GM18508 (cell line): Measurements from ENCODE around the gene ZNF831.

Experiments used
- ATAC-seq: cut with Tn5 transposase; IDR thresholded peaks from one replicate; pipeline ENCODE4 v1.9.1; 2021; ENCODE audit warnings: moderate number of reproducible peaks; ENCODE audit not compliant: insufficient read depth, unreplicated experiment

ZNF831 gene

DNA sequence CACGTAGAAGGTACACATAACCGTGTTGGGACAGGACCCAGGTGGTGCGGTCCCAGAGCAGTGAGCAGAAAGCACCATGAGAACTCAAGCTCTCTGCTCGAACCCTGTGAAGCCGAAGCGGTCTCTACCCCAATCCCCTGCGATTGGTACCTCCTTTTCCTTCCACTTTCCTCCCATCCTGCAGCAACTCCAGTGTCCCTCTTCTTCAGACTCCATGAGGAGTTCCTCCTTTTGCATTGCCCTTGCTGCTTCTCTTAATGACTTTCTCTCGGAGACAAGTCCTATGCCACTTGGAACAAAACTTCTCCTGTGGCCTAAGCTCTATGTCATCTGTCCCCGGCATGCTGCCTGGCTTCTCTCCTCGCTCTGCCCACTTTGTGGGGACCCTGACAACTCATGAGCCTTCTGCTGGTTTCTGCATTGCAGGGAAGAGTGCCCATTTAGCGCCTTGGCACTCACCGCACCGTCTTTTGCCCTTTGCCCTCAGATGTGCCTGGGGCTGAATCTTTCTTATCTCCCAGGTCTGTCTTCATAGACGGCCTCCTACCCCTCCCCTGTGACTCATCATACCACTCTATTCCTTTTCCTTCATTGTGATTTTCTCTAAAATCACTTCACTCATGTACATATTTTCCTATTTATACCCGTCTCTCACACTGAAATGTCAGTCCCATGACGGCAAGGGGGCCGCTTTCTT is 9.2 kb upstream of the ZNF831 start:
- ATAC-seq: no peak

DNA sequence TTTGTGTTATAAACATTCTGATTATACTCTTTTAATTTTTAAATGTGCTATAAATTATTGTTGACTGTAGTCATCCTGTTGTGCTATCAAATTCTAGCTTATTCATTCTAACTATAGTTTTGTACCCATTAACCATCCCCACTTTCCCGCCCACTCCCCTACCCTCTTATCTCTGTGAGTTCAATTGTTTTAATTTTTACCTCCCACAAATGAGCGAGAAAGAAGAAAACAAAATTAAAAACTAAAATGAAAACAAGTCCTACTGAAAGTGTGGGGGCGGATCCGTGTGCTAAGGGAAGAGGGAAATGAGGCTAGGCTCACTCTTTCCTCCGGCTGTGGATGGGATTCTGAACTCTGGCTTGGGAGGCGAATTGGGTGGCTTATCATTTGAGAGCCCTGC is 6.6 kb upstream of the ZNF831 start:
- ATAC-seq: no peak

DNA sequence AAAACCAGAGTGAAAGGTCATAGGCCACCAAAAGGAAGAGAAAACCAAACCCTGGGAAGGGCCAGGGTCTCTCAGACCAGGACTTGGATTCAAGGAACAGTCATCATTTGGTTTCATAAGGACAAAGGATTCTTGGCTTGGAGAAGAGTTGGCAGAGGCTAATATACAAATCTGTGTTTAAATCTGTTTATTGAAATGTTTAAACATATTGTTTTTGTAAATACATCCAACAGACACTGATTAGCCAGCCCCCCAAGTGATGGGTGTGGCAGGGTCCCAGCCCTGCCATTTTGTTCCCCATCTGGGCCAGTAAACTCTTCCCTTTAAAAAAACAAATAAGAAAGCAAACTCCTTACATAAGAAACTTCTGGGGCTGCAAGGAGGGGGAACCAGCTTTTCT is 6.1 kb upstream of the ZNF831 start:
- no peak for ATAC-seq

DNA sequence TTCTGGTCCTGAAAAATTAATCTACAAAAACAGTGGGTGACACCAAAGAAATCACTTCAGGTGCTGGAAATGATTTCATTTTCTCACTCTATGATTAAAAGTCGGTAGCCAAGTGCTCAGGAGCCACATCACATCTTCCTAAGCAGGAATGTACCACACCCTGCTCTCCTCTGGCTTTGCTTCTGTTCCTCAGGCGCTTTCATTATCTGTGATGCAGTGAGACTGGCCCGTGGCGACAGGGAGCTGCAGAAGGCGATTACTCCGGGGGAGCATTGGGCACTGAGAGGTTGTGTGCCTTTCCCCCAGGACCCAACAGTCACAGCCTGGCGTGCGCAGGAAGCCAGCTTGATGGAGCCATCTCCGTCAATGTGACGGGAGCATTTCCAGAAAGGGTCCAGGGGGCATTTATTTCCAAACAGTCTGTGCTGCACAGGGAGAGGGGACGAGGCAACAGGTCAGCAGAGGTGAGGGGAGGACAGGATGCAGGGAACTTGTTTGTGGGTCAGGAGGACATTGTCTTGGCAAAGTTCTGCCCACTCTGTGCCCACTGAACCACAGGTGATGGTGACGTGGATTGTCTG is 5.6 kb upstream of the ZNF831 start:
- ATAC-seq: no peak

DNA sequence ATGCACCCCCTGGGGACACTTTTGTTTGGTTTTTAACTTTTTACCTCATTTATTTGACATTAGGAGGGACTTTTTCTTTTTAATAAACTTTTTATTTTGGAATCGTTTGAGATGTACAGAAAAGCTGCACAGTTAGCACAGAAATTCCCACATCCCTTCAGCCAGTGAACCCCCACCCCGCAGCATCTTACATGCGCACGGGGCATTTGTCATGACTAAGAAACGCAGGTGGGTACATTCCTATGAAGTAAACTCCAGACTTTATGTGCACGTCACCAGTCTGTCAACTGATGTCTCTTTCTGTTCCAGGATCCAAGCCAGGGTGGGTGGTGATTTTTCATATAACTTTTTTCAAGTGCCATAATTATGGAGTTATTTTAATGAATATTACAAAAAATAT is 4.9 kb upstream of the ZNF831 start:
- ATAC-seq: no peak

DNA sequence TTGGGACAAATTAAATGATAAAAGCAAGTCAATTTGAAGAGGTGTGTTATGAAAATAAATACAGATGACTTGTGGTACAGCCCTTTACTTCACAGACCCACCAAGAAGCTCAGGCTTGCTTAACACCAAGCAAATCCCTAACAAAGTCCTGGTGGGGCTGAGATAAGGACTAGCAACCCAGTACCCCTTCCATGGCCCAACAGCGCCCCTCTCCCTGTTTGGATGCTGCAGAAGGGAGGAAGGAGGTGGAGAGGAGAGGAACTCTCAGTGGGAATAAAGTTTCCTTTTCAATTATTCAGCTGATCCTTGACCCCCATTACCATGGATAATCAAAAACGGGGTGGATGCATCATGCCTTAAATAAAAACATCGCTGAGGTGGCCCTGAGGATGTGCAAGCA is 4.5 kb upstream of the ZNF831 start:
- no peak for ATAC-seq

DNA sequence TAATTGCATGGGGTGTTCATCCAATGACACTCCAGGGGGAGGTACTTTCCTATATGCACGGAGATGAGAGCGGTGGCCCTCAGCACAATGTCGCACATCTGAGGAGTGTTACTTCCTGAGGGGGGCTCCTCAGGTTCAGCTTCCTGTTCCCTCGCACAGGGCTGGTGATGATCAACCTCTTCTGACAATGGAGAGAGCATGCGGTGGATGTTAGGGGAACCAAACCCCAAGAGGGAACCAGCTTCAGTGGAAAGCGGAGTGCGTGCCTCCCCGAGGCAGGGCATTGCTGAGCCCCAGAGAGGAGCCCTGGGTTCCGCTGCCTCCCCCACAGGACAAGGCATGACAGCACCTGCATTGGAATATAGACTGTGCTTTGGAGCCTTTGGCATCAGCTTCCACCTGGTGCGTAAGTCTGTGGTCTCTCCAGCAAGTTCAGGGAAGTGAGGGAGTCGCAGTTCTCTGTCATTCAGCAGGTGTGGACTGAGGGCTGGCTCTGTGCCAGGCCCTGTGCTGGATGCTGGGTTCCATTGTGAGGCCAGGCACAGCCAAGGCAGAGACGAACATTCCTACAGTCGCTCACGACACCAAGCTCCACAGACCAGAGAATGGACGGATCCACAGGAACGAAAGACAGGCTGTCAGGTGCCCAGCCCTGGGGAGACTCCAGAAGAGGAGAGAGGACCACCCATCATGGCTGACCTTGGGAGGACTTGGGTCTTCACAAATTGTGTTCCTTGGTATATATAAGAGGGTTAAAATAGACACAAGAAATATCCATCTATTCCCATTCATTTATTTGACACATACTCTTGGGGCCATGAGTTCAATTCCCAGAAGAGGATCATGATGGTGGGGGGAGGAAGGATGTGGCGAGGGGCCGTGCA is 3.9 kb upstream of the ZNF831 start:
- ATAC-seq: no peak

DNA sequence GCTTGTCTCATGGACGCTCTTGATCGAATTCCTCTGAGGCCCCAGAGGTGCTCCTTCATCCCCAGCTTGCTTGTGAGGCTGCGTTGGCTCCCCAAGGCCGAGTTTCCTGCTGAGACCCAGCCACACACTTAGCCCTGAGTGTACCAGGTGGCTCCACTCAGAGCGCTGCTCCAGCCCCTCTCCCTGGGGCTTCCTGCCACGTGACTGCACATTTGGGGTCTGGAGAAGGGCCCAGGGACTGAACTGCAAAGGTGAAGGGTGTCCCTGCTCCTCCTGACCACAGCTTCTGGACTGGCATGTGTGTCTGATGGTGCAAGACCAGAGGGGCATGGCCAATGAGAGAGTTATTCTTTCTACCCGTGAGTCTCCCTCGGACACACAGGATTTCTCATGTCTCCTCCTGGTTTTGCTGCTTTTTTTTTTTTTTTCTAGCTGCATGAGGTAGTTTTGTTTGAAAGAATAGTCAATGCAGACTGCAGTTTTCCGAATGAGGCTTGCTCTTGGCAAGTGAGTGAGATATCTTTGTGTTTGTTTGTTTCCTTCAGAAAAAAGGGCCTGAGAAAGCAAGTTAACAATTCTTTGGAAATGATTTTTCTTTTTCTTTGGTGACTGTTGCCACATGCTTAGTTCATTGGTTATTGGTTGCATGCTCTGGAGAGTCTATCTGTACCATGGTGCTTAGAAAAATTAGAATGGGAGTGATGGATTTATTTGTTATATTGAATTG is 3.1 kb upstream of the ZNF831 start:
- no peak for ATAC-seq

DNA sequence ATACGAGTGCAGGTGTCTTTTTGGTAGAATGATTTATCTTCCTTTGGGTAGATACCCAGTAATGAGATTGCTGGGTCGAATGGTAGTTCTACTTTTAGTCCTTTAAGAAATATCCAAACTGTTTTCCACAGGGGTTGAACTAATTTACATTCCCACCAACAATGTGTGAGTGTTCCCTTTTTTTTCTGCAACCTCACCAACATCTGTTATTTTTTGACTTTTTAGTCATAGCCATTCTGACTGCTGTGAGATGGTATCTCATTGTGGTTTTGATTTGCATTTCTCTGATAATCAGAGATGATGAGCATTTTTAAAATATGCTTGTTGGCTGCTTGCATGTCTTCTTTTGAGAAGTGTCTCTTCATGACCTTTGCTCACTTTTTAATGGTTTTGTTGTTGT is 1.9 kb upstream of the ZNF831 start:
- no peak for ATAC-seq

DNA sequence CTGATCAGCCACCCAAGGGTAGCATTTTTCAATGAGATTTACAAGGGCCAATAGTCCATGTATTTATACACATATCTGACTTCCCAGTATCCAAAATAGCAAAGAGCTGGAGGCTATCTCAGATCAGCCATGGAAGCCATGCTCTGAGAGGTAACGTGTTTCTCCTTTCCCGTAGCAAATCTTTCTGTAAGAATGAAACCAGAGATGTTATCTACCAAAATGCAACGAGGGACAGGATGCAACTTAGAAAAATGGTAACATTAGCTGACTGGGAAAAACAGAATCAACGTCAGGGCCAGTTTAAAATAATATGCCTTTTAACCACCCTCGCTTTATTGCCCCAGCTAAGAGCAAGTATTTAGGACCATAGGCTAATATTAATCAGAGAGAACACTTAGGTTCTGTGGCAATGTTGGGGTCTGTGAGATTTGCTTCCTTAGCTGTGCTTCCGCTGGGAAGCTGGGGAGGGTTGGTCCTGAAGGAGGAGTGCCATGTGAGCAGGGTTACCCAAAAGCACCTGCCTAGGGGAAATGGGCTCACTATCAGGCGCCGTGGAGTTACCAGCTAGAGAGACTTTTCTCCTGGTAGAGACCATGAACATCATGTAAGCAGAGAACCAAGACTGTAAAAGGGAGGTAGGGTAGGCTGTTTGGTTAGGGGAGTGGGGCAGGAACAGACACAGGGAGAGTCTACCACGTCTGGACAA is 1.2 kb downstream of the ZNF831 start:
- no peak for ATAC-seq

DNA sequence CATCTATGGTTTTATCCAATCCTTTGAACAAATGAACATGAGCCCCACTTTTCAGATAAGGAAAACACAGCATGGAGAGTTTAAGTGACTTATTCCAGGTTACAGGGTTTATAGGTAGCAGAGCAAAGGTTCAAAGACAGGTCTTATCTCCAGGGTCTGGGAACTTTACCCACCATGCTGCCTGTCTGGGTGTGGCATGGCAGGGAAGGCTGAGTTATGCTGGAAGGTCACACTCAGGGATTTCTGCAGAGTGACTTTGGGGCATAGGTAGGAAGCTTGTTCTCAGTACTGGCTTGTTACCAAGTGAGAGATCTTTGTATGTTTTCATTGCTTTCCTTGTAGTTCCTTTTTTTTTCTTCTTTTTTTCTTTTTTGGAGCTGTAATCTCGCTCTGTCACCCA is 1.8 kb downstream of the ZNF831 start:
- no peak for ATAC-seq

DNA sequence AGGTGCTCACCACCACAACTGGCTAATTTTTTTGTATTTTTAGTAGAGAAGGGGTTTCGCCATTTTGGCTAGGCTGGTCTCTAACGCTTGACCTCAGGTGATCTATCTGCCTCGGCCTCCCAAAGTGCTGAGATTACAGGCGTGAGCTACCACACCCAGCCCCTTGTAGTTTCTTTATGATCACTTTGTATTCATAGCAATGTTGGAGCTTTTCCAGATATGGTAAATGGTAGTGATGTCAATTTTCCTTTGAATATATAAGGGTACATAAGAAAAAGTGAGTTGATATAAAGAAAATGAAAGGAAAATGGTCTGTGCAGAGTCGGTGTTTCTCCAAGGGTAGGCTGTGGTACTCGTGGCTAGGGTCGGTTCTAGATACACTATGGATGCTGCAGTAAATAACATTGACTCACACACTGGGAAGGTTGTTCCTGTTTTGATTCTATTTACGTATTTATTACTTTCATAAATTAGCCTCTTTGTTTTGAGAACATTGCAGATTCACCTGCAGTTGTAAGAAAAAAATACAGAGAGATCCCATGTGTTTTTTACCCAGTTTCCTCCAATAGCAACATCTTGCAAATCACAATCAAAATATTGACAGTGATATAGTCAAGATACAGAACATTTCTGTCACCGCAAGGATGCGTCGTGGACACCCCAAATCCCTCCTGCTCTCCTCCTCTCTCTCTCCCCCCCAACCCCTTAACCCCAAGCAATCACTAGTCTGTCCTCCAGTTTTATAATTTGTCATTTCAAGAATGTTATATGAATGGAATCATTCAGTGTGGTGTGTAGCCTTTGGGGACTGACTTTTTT is 2.5 kb downstream of the ZNF831 start:
- no peak for ATAC-seq

DNA sequence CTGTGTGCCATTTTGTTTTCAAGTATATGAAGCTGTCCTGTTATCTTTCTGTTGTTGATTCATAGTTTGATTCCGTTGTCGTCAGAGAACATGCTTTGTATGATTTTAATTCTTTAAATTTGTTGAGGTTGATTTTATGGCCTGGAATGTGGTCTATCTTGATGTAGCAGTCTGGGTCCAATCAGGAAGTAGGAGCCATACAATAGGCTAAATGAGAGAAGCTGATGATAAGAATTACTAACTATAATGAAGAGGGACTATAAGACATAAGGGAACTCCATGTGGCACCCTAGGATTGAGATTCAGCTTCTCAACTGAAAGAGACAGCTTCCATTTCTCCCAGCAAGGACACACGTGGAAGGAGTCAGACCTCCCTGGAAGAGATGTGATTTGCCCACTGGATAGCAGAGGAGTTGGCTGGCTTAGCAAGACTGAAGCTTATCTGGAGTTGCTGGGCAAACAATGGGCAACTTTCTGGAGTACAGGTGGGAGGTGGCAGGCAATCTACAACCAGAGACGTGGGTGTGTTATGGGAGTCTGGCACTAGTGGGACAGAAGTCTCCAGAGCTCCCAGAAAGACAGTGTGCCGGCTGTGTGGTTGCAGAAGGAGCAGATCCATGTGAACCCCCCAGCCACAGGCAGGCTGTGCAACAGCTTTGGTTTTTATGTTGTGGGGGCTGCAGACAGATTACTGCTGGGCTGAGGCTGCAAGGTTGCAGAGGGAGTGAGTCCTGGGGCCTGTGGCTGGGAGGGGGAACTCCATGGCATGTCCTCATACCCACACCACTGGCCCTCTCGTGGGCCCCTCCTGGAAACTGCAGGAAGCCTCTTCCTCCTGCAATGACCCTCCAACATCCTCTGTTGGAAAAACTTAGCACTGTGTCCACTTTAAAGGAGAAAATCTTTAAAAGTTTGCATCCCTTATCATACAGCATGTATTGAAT is 7.1 kb downstream of the ZNF831 start:
- no peak for ATAC-seq

DNA sequence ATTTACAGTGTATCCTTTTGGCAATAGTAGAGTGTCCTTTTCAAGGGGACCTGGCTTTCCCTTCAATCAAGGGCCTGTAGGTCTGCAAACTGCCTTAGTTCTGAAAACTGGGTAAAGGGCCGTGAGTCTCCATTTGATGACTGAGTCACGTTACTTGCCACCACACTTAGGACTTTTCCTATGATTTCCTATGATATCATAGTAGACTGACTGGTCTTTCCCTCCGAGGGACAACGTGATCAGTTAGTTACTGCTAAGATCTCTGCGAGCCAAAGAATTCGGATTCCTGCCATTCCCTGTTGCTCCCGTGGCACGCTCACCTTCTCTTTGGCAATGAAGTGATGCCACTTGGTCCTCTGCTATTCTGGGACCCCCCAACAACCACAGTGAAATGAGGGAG is 8.4 kb downstream of the ZNF831 start:
- ATAC-seq: no peak

DNA sequence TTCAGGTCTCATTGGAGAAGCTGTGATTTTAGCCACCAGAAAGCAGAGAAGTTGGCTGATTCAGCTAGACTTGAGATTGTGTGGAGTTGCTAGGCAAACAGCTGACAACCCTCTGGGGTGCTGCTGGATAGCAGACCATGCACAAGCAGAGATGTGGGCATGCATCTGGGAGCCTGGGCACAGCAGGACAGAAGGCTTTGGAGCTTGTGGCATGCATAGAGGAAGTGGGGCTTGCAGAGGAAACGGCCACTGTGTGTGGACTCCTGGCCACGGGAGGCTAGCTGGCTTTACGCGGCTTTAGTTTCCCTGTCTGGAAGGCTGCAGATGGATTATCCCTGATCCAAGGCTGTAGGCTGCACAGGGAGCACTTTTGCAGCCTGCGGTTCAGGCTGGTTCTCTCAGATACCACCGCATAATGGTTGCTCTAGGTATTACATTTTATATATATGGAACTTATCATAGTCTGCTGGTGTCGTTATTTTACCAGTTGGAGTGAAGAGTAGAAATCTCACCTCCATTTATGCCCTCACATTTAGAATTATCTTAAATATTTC is 10.4 kb downstream of the ZNF831 start:
- no peak for ATAC-seq

DNA sequence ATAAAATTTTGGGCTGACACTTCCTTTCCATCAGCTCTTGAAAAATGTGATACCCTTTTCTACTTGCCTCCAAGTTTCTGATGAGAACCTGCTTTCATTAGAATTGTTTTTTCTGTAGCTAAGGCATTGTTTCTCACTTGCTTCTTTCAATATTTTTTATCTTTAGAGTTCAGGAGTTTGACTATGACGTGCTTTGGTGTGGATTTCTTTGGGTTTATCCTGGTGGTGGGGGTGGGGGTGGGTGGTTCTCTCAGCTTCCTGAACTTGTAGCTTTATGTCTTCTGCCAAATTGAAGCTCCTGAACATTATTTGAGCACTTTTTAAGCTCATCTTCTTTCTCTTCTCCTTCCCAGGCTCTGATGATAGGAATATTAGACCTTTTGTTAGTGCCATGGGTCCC is 11.4 kb downstream of the ZNF831 start:
- ATAC-seq: no peak

DNA sequence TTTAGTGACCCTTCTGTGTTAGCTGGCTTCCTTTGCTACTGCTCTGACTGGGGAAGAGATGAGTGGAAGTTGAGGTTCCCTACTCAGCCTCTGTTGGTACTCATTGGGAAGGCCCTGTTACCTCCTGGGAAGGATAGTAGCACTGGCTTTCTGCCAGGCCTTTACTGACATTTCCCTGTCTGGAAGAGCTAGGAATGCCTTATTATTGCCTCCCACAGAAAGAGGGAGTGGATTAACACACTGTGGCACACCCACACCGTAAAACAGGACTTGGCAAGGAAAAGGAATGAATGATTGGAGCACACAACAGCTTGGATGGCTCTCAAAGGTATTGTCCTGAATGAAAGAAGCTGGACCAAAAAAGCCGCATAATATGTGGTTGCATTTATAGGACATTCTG is 12.2 kb downstream of the ZNF831 start:
- ATAC-seq: no peak

DNA sequence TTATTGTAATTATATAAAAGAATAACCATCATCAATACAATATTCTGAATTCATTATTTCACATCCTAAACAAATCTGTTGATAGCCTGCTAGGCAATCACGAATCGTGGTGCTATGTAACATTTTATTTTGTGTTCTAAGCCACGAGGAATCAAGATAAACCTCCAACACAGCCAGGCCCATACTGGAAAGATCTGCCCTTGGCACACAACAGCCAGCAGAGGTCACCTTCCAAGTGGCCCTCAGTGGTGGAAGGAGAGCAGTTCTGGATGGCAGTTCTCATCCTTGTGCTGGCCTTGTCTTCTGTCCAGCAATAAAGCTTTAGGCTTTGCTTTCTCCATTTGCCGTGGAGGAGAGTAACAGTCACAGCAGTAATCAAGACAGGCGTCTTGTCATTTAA is 13.2 kb downstream of the ZNF831 start:
- no peak for ATAC-seq
